ENCODE measurements around the gene ALG1. TPM values are rescaled to one million over a fixed set of nuclear protein-coding genes. Genes with fewer than 3 reads are reported as not detected.

ALG1 gene
- total and polyA plus RNA-seq, 2 of the 13 experiments (the other 11 are each of a cell fraction or from before 2014, with no cell fraction given) = 43.3 to 75.6 TPM

- TF ChIP-seq ZFP36 (IDR thresholded peaks at IDR 0.05; ENCODE audit: borderline replicate concordance, low read depth, low read length, partially characterized antibody) = no peak
- TF ChIP-seq ZMYM3 (CRISPR knock-in tag; IDR thresholded peaks at IDR 0.05) = peak; percentile 70
- no peak for TF ChIP-seq ZNF207 (IDR thresholded peaks at IDR 0.05; ENCODE audit: borderline replicate concordance)
- TF ChIP-seq ZFP91 (CRISPR knock-in tag; IDR thresholded peaks at IDR 0.05; ENCODE audit: borderline replicate concordance) = peak; percentile 94
- TF ChIP-seq CBX2 (IDR thresholded peaks at IDR 0.05; ENCODE audit: low read depth, low read length) = no peak
- no peak for TF ChIP-seq CBX2 (CRISPR knock-in tag; IDR thresholded peaks at IDR 0.05; ENCODE audit: low read depth)
- TF ChIP-seq MAFK (conservative IDR thresholded peaks at IDR 0.05 in 1 of 2, IDR thresholded peaks at IDR 0.05 in 1 of 2; ENCODE audit: low read length in 2 of 2) = peak in 1 of 2 experiments; percentile 80; a peak in 2 of 4 replicates
- TF ChIP-seq TRIM24 (CRISPR knock-in tag; IDR thresholded peaks at IDR 0.05) = peak; percentile 39; the same call in 1 of the 2 replicates
- TF ChIP-seq ZNF557 (CRISPR knock-in tag; IDR thresholded peaks at IDR 0.05) = peak; percentile 89; the same call in 1 of the 2 replicates
- peak; percentile 89 for TF ChIP-seq MXD4 (CRISPR knock-in tag; IDR thresholded peaks at IDR 0.05)
- no peak for TF ChIP-seq TAF15 (IDR thresholded peaks at IDR 0.05; ENCODE audit: low read depth, low read length, poor library complexity, severe bottlenecking)
- peak; percentile 89 for TF ChIP-seq ZBTB43 (CRISPR knock-in tag; conservative IDR thresholded peaks at IDR 0.05)
- TF ChIP-seq DRAP1 (CRISPR knock-in tag; IDR thresholded peaks at IDR 0.05) = peak; percentile 58; the same call in 1 of the 2 replicates
- TF ChIP-seq CREB1 (IDR thresholded peaks at IDR 0.05) = no peak
- no peak for TF ChIP-seq CREB1 (CRISPR knock-in tag; IDR thresholded peaks at IDR 0.05)
- TF ChIP-seq PHF8 (CRISPR knock-in tag; IDR thresholded peaks at IDR 0.05) = peak; percentile 97
- TF ChIP-seq HBP1 (CRISPR knock-in tag; IDR thresholded peaks at IDR 0.05; ENCODE audit: low read depth) = peak; percentile 99
- peak; percentile 75; the same call in 1 of the 2 replicates for TF ChIP-seq REPIN1 (CRISPR knock-in tag; IDR thresholded peaks at IDR 0.05; ENCODE audit: borderline replicate concordance, low read depth)
- peak; percentile 45; the same call in 1 of the 2 replicates for TF ChIP-seq FOXM1 (CRISPR knock-in tag; IDR thresholded peaks at IDR 0.05)
- peak; percentile 84; the same call in 1 of the 2 replicates for TF ChIP-seq ZNF773 (CRISPR knock-in tag; IDR thresholded peaks at IDR 0.05; ENCODE audit: borderline replicate concordance)
- TF ChIP-seq SATB2 (CRISPR knock-in tag; IDR thresholded peaks at IDR 0.05) = peak; percentile 80; the same call in 1 of the 2 replicates
- peak; percentile 91 for TF ChIP-seq ZBTB39 (CRISPR knock-in tag; IDR thresholded peaks at IDR 0.05)
- no peak for TF ChIP-seq ZNF569 (CRISPR knock-in tag; IDR thresholded peaks at IDR 0.05; ENCODE audit: borderline replicate concordance)
Measured at GRCh38 chr16:5033256-5034166, 38.1 kb upstream of the ALG1 start, which contains the start of gene NAGPA (continued).
